Effector memory CD8-positive, alpha-beta T cell (primary cell): ENCODE measurements around the gene CASP6.

Experiments used
- ATAC-seq: fragments of 150-1000 bp; cut with Tn5 transposase; replicated peaks from 2 replicates; pipeline ENCODE4 v1.10.0; 2021; ENCODE audit warnings: mild to moderate bottlenecking, moderate library complexity
- DNase-seq, 3 experiments: peaks; one replicate each; pipeline ENCODE4 v3.0.0; 2021
- H3K27ac Mint-ChIP-seq, 2 donors: one replicate each; pipeline ENCODE4 v1.8.0; 2022; ENCODE audit warnings: mild to moderate bottlenecking in 2 of 2, mixed read lengths in 2 of 2, moderate library complexity in 2 of 2
- H3K27me3 Mint-ChIP-seq, 2 donors: one replicate each; pipeline ENCODE4 v1.8.0; 2022; ENCODE audit warnings: mixed read lengths in 2 of 2
- H3K36me3 Mint-ChIP-seq: one replicate; pipeline ENCODE4 v1.8.0; 2022; ENCODE audit warnings: mild to moderate bottlenecking, moderate library complexity, mixed read lengths; ENCODE audit not compliant: insufficient read depth
- H3K4me1 Mint-ChIP-seq, 2 donors: one replicate each; pipeline ENCODE4 v1.8.0; 2022; ENCODE audit warnings: low read depth in 2 of 2, mixed read lengths in 2 of 2
- H3K4me3 Mint-ChIP-seq, 2 donors: one replicate each; pipeline ENCODE4 v1.8.0; 2022; ENCODE audit warnings: mild to moderate bottlenecking in 2 of 2, mixed read lengths in 2 of 2, moderate library complexity in 2 of 2
- H3K9me3 Mint-ChIP-seq, 2 donors: one replicate each; pipeline ENCODE4 v1.8.0; 2022; ENCODE audit warnings: mixed read lengths in 2 of 2

Gene CASP6

DNA sequence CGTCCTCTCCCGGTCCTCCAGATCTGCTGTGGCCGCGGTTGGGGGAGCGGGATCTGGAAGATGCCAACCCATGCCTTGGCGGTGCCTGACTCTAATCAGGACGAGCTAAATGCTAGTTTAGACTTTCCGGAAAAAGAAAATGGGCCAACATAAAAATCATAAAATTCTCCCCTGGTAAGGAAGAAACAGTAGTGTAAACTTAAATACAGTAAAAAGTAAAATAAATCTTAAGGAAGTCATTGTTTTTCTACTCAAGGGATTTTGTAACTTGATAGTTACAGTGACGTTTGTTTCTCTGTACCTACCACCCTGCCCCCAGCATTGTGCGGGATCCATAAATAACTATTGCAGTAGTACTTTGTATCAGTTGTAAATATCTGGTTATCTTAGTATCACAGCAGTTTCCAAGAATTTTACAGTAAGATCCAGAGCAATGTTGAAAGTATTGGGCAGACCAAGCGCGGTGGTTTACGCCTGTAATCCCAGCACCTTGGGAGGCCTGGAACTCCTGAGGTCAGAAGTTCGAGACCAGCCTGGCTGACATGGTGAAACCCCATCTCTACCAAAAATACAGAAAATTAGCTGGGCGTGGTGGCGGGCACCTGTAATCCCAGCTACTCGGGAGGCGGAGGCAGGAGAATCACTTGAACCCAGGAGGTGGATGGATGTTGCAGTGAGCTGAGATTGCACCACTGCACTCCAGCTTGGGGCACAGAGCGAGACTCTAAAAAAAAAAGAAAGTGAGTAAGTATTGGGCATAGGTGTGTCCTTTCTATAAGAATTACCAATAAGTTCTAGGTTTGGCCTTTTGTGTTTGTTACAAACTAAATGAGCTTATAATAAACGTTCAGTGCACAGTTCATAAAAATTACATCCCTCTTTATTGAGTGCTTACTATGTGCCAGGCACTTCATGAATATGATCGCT is 27.6 kb upstream of the CASP6 start:
- Mint-ChIP-seq H3K4me1 (peaks cover 9 to 20% of the 10 kb centered on the region in 2 donors), H3K27me3 (no peaks in the 10 kb centered on the region)
- no peak for ATAC-seq

DNA sequence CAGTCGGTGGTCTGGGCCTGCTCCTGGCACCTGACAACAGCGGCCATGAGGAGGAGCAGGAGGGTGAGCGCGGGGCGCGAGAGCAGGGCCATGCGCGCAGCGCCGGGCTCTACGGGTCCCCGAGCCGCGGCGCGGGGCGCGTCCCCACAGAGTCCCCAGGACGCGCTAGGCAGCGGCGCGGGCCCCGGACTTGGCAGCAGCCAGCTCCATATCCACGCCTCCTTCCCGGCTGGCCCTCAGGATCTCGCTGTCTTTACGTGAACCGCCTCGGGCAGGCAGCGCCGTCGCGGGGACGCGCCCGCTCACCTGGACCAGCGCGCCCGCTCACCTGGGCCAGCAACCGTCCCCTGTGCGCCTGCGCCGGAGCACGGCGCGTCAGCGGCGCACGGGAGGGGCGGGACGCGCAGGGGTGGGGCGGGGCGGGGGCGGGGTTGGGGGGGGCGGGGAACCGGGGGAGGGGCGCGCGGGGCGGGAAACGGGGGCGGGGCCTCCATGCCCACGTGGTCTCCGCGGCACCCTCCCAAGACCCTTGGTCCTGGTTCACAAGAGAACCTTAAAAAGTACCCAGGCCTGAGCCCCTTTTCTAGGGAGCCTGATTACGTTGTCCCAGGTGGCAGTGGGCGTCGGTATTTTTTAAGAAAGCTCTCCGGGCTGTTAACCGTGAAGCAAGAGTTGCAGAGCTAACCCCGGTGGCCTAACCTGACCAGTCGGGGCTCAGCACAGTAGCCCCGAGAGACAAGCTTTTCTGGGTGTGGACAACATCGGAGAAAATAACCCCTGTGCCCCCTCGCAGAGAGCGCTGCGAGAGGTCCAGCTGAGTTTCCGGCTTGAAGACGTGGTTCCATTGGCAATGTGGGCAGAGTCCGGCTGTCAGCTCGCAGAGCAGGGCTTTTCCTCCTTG is 26.7 kb upstream of the CASP6 start, which contains the start of gene PLA2G12A:
Gene PLA2G12A (minus strand): TSS at position 353 of the 901 bp plus-strand sequence. CDS start 261 bp downstream, at position 92.
- peaks cover 6% of the 10 kb centered on the region for H3K36me3 Mint-ChIP-seq
- H3K27me3 Mint-ChIP-seq: no peaks in the 10 kb centered on the region
- DNase-seq (peak; percentile 62 to 77 (median 67)), ATAC-seq (peak; percentile 86)
- peaks cover 9 to 20% of the 10 kb centered on the region in 2 donors for H3K4me1 Mint-ChIP-seq
- peak within 1 kb of the TSS; percentile 83 to 86 for H3K4me3 Mint-ChIP-seq
- no peaks in the 10 kb centered on the region for H3K9me3 Mint-ChIP-seq
- H3K27ac Mint-ChIP-seq: peak within 1 kb of the TSS; percentile 65 to 80

More for the DNA sequence above, 27.6 kb upstream of the CASP6 start:
- Mint-ChIP-seq H3K4me3 (peak overlapping the region; percentile 83 to 86), H3K27ac (no peak overlapping the region), H3K36me3 (peaks cover 6% of the 10 kb centered on the region), H3K9me3 (no peaks in the 10 kb centered on the region)
- no peak for DNase-seq

DNA sequence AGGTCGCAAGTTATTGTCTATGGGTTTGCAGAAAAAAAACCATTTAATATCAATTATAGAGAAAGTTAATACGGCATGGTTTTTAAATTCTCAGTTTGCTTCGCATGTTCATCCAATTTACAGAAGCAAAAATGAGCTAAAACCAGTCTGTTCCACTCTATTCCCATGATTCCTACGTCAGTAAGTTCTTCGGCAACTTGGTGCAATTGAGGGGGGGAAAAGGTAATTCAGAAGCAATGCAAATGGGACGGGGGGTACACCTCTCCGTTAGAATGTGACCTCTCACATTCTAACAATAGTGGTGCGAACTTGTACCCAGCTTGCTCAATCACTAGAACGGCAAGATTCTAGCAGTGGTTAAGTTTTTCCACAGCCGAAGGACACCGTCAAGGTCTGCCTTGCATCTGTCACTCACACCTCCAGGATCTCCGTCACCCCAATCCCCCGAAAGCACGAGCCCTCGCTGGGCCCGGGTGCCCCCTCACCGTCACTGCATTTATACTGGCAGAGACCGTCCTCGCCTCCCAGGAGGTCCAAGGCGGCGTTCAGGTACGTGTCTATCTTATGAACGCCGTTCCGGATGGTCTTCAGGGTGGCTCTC is 26.0 kb upstream of the CASP6 start:
- DNase-seq: no peak
- Mint-ChIP-seq H3K4me1 (peaks cover 9 to 24% of the 10 kb centered on the region in 2 donors), H3K27me3 (no peaks in the 10 kb centered on the region), H3K9me3 (no peaks in the 10 kb centered on the region), H3K4me3 (peak overlapping the region; percentile 83 to 86), H3K27ac (peak overlapping the region; percentile 65 to 80), H3K36me3 (peaks cover 6% of the 10 kb centered on the region)
- no peak for ATAC-seq

DNA sequence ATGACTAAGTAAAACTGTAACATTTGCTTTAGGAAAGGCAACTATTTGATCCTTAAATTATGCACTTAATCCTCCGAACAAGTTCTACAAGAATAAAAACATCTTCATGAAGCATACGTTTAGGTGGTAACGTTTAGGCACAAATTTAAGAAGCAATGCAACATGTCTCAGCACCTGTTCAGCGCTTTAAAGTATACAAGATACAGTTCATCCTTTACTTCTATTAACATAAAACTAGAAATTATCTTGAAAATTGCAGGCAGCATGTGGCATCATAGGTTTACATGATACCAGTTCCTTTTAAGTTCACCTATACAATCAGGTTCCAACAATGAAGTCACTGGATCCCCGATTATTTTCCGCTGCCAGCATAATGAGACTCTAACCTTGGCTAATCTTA is 25.1 kb upstream of the CASP6 start:
- DNase-seq: no peak
- ATAC-seq: no peak
- Mint-ChIP-seq H3K4me3 (peak overlapping the region in 1 of 2 donors; percentile 86), H3K27me3 (no peaks in the 10 kb centered on the region), H3K9me3 (no peaks in the 10 kb centered on the region), H3K27ac (no peak overlapping the region), H3K4me1 (peaks cover 9 to 24% of the 10 kb centered on the region in 2 donors), H3K36me3 (peaks cover 6% of the 10 kb centered on the region)

DNA sequence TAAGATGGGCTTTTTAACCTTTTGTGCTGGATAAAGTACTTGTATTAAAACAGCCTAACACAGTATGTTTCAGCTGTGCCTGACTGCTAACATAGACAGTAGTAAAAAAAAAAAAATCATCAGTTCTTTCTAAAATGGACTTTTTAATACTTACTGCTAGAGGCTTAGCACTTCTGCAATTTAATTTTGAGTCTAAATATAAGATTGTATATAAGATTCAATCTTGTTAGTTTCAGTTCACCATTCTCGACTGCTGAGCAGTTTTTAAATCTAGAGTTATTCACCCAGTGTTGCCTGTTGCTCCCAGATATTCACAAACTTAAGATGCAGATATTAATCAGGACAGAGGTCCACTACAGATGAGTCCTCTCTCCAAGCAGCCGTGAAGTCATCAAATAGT is 19.9 kb upstream of the CASP6 start:
- Mint-ChIP-seq H3K9me3 (no peaks in the 10 kb centered on the region), H3K4me3 (no peak overlapping the region), H3K36me3 (peaks cover 4% of the 10 kb centered on the region), H3K27me3 (no peaks in the 10 kb centered on the region), H3K4me1 (peaks cover 4 to 20% of the 10 kb centered on the region in 2 donors), H3K27ac (no peak overlapping the region)
- ATAC-seq (no peak), DNase-seq (no peak)

DNA sequence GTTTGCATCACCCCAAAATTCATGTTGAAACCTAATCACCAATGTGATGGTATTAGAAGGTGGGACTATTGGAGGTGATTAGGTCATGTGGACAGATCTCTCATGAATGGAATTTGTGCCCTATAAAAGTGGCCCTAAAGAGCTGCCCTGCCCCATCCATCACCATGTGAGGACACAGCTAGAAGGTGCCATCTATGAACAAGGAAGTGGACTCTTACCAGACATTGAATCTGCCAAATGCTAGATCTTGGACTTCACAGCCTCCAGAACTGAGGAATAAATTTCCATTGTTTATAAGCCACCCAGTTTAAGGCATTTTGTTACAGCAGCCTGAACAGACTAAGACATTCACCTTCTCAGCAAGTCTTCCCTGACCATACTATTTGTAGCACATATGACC is 19.1 kb upstream of the CASP6 start:
- Mint-ChIP-seq H3K27me3 (no peaks in the 10 kb centered on the region), H3K4me1 (peaks cover 0 to 15% of the 10 kb centered on the region in 2 donors), H3K9me3 (no peaks in the 10 kb centered on the region), H3K4me3 (no peak overlapping the region), H3K36me3 (peaks cover 4% of the 10 kb centered on the region), H3K27ac (no peak overlapping the region)
- DNase-seq (no peak), ATAC-seq (no peak)

DNA sequence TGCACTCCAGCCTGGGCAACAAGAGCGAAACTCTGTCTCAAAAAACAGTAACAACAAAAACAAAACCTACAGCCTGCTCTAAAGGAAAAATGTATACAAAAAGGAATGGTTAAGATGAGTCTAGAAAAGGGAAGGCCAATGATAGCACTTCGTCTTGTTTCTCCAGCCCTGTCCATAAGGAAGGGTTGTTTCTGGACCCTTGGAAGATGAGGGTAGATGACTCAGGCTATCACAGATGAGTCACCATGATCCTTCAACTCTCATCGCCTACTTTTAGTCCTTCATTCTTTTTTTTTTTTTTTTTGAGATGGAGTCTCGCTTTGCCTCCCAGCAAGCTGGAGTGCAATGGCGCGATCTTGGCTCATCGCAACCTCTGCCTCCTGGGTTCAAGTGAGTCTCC is 17.8 kb upstream of the CASP6 start:
- Mint-ChIP-seq H3K9me3 (no peaks in the 10 kb centered on the region), H3K4me1 (peaks cover 0 to 11% of the 10 kb centered on the region in 2 donors), H3K27ac (no peak overlapping the region), H3K4me3 (no peak overlapping the region), H3K36me3 (peaks cover 10% of the 10 kb centered on the region), H3K27me3 (no peaks in the 10 kb centered on the region)
- ATAC-seq (no peak), DNase-seq (no peak)

DNA sequence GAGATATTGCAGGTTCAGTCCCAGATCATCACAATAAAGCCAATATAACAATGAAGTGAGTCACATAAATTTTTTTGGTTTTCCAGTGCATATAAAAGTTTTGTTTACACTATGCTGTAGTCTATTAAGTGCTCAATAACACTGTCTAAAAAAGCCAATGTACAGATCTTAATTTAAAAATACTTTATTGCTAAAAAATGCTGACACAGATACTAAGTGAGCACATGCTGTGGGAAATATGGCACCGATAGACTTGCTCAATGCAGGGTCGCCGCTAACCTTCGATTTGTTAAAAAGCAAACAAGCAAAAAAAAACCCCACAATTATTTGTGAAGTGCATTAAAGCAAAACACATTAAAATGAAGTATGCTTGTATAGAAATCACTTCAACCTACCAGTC is 16.4 kb upstream of the CASP6 start:
- DNase-seq: no peak
- H3K4me1 Mint-ChIP-seq: peaks cover 0 to 10% of the 10 kb centered on the region in 2 donors
- H3K9me3 Mint-ChIP-seq: no peaks in the 10 kb centered on the region
- no peak overlapping the region for H3K4me3 Mint-ChIP-seq
- H3K27me3 Mint-ChIP-seq: no peaks in the 10 kb centered on the region
- ATAC-seq: no peak
- peaks cover 12% of the 10 kb centered on the region for H3K36me3 Mint-ChIP-seq
- H3K27ac Mint-ChIP-seq: no peak overlapping the region

DNA sequence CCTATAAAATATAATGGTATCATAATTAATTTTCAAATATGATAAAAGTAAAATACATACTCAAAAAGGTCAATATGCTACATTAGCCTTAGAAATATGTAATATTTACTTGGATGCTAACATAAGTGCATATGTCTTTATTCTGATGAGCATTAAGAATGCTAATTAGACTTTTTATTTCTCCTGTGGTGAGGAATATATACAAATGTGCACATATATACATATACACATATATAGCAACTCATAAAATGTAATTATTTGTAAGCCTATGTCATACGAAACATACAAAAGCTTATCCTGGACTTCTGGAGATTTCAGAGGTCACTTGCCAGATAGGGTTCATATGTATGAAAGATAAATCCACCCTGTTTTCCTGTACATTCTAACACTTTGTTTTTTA is 15.5 kb upstream of the CASP6 start:
- Mint-ChIP-seq H3K4me1 (peaks cover 0 to 7% of the 10 kb centered on the region in 2 donors), H3K9me3 (no peaks in the 10 kb centered on the region), H3K4me3 (no peak overlapping the region), H3K36me3 (peaks cover 12% of the 10 kb centered on the region), H3K27me3 (no peaks in the 10 kb centered on the region), H3K27ac (no peak overlapping the region)
- ATAC-seq (no peak), DNase-seq (no peak)

DNA sequence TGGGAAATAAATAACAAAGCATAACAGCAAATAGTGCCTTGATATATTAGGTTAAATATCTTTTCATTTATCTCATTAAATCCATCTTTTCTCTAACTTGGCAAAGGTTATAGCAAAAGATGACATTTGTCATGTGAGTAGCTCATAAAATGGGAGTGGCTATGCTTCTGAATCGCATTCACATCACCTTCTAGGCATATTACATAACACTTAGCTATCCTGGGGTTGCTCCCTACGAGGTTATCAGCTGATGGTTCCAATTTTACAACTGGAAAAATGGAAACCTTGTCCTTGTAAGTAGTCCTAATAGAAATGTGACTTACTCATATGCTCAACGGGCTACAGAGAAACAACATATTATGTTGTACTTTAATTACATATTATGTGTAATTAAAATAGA is 10.3 kb upstream of the CASP6 start:
- no peaks in the 10 kb centered on the region for H3K9me3 Mint-ChIP-seq
- ATAC-seq (no peak), DNase-seq (no peak)
- no peaks in the 10 kb centered on the region for H3K4me1 Mint-ChIP-seq
- H3K27me3 Mint-ChIP-seq: no peaks in the 10 kb centered on the region
- H3K4me3 Mint-ChIP-seq: no peak overlapping the region
- peaks cover 16% of the 10 kb centered on the region for H3K36me3 Mint-ChIP-seq
- H3K27ac Mint-ChIP-seq: no peak overlapping the region

DNA sequence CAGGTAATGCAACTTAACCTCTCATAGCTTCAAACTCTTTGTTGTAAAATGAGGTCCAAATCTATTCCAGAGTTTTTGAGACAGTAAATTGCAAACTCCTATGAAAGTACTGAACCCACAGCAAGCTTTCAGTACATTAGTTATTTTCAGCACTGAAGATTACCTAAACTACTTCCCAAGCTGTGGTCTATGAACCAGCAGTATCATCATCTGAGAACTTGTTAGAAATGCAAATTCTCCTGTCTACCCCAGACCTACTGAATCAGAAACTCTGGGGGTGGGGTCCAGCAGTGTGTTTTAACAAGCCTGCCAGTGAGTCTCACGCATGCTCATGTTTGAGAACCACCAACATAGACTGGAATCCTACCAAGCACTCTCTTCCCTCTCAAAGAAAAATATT is 5.7 kb upstream of the CASP6 start:
- Mint-ChIP-seq H3K36me3 (peaks cover 4% of the 10 kb centered on the region), H3K27ac (no peak overlapping the region), H3K27me3 (no peaks in the 10 kb centered on the region), H3K4me3 (no peak overlapping the region), H3K9me3 (no peaks in the 10 kb centered on the region), H3K4me1 (peaks cover 0 to under 1% of the 10 kb centered on the region in 2 donors)
- ATAC-seq: no peak
- DNase-seq: no peak

DNA sequence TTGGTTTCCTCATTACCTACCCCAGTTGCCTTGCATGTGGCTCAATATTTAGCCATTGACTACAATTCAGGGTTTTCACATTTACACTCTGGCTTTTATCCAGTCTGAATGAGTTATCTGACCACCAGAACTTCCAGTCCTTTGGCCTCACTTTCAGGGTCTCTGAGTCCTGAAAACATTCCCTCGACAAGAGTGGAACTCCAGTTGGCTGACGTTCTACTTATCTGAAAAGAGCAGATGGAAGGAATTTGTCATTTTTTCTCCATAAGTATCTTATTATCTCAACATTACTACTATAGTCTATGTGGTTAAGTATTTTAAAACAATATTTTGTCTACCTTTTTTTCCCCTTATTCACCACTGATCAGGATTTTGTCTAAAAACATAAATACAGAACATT is 5.2 kb upstream of the CASP6 start:
- H3K4me1 Mint-ChIP-seq: peaks cover 5 to 6% of the 10 kb centered on the region in 2 donors
- H3K36me3 Mint-ChIP-seq: peaks cover 2% of the 10 kb centered on the region
- no peak overlapping the region for H3K27ac Mint-ChIP-seq
- no peaks in the 10 kb centered on the region for H3K27me3 Mint-ChIP-seq
- DNase-seq: no peak
- ATAC-seq: no peak
- H3K4me3 Mint-ChIP-seq: no peak overlapping the region
- H3K9me3 Mint-ChIP-seq: no peaks in the 10 kb centered on the region

DNA sequence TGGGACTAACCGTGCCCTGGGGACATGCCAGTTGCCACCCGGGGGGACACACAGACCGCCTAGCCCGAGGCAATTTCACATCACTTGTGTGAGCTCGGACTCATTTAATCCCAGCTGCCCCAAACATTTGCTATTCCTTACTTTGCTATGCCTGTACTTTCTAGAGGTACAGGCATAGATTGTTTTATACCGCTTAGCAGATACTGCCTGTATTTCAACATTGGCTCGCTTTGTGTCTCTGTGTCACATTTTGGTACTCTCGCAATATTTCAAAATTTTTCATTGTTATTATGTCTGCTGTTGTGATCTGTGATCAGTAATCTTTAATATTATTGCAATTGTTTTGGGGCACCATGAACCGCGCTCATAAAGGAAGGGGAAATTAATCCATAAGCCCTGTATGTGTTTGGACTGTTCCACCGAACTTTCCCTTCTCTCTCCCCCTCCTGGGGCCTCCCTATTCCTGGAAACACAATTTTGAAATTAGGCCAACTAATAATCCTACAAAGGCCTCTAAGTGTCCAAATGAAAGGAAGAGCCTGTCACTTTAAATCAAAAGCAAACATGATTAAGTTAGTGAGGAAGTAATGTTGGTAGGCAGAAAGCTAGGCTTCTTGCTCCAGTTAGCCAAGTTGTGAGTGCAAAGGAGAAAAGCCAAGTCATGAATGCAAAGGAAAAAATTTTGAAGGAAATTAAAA is 568 bp upstream of the CASP6 start:
- Mint-ChIP-seq H3K27ac (peak overlapping the region; percentile 91), H3K4me1 (peaks cover 25 to 27% of the 10 kb centered on the region in 2 donors), H3K4me3 (peak overlapping the region; percentile 93 to 97), H3K36me3 (peaks cover 12% of the 10 kb centered on the region), H3K27me3 (no peaks in the 10 kb centered on the region), H3K9me3 (no peaks in the 10 kb centered on the region)
- DNase-seq (no peak), ATAC-seq (no peak)
